ENCODE measurements around the gene SLC6A12.

SLC6A12 gene

GRCh38 chr12:256225-256624, 42.3 kb upstream of the SLC6A12 start:
- CTCF ChIA-PET = interaction anchor here (0.6 to 1.8 kb wide), 2 partner anchors 9 to 41 kb away, joined by 3 to 5 read pairs; no protein-coding TSS in a partner anchor
- DNase-seq (ENCODE audit: extremely low spot score) = no peak
- no peak for TF ChIP-seq CTCF (IDR thresholded peaks at IDR 0.05; ENCODE audit: control extremely low read depth, extremely low read depth, low read depth, missing control alignments)
- POLR2A ChIA-PET = no interaction called here

GRCh38 chr12:254912-255311, 41.0 kb upstream of the SLC6A12 start:
- no peak for TF ChIP-seq CTCF (IDR thresholded peaks at IDR 0.05; ENCODE audit: control extremely low read depth, extremely low read depth, low read depth, missing control alignments)
- CTCF ChIA-PET = interaction anchor here (1.8 kb wide), 1 partner anchor 8 kb away, joined by 5 read pairs; no protein-coding TSS in a partner anchor
- no peak for DNase-seq (ENCODE audit: extremely low spot score)
- POLR2A ChIA-PET = no interaction called here

GRCh38 chr12:254039-254438, 40.1 kb upstream of the SLC6A12 start:
- no peak for TF ChIP-seq CTCF (IDR thresholded peaks at IDR 0.05; ENCODE audit: control extremely low read depth, extremely low read depth, low read depth, missing control alignments)
- DNase-seq (ENCODE audit: extremely low spot score) = no peak
- CTCF ChIA-PET = no interaction called here
- POLR2A ChIA-PET = no interaction called here

- no peak for TF ChIP-seq CTCF (IDR thresholded peaks at IDR 0.05; ENCODE audit: control extremely low read depth, extremely low read depth, low read depth, missing control alignments)
- POLR2A ChIA-PET = no interaction called here
- no peak for DNase-seq (ENCODE audit: extremely low spot score)
- CTCF ChIA-PET = no interaction called here
Observed at GRCh38 chr12:253116-253831, 39.3 kb upstream of the SLC6A12 start.

- POLR2A ChIA-PET = no interaction called here
- no peak for TF ChIP-seq CTCF (IDR thresholded peaks at IDR 0.05; ENCODE audit: control extremely low read depth, extremely low read depth, low read depth, missing control alignments)
- CTCF ChIA-PET = no interaction called here
- no peak for DNase-seq (ENCODE audit: extremely low spot score)
Observed at GRCh38 chr12:252636-253035, 38.7 kb upstream of the SLC6A12 start.

GRCh38 chr12:247271-247670, 33.3 kb upstream of the SLC6A12 start:
- CTCF ChIA-PET = interaction anchor here (1.2 kb wide), 1 partner anchor 8 kb away, joined by 5 read pairs; no protein-coding TSS in a partner anchor
- POLR2A ChIA-PET = no interaction called here
- no peak for DNase-seq (ENCODE audit: extremely low spot score)
- TF ChIP-seq CTCF (IDR thresholded peaks at IDR 0.05; ENCODE audit: control extremely low read depth, extremely low read depth, low read depth, missing control alignments) = no peak
